Activated CD4-positive, alpha-beta T cell treated with anti-CD3 and anti-CD28 coated beads for 36 hours (primary cell): Measurements from ENCODE around the gene TYW1. TPM values are rescaled to one million over a fixed set of nuclear protein-coding genes. Genes with fewer than 3 reads are reported as not detected.
"Not testable (repeated sequence)": the region's sequence is repeated elsewhere in the genome, so short reads cannot be mapped to it uniquely, and the experiment has no call there.

Source experiments
- ATAC-seq: fragments of 200-7000 bp; cut with Tn5 transposase; one replicate; pipeline ENCODE4 v1.10.0; 2021; ENCODE audit warnings: mild to moderate bottlenecking, moderate library complexity
- CTCF ChIA-PET: fragments of 350-600 bp; sonication (Branson Sonifier 250); formaldehyde crosslinking; loops from one replicate; lab custom pipeline; 2021; ENCODE audit warnings: antibody characterized with exemption; lab: Charles Lee
- POLR2A ChIA-PET: fragments of 350-600 bp; sonication (Branson Sonifier 250); formaldehyde crosslinking; loops from one replicate; lab custom pipeline; 2021; ENCODE audit warnings: antibody characterized with exemption, inconsistent platforms; lab: Charles Lee
- DNase-seq: peaks from one replicate; pipeline ENCODE4 v3.0.0-alpha.2; 2020
- H3K27ac Mint-ChIP-seq: one replicate; pipeline ENCODE4 v1.8.0; 2021; ENCODE audit warnings: mixed read lengths
- H3K27me3 Mint-ChIP-seq: one replicate; pipeline ENCODE4 v1.8.0; 2021; ENCODE audit warnings: mixed read lengths
- H3K36me3 Mint-ChIP-seq: one replicate; pipeline ENCODE4 v1.8.0; 2021; ENCODE audit warnings: low read depth, mixed read lengths
- H3K4me1 Mint-ChIP-seq: one replicate; pipeline ENCODE4 v1.8.0; 2021; ENCODE audit warnings: mixed read lengths
- H3K4me3 Mint-ChIP-seq: one replicate; pipeline ENCODE4 v1.8.0; 2021; ENCODE audit warnings: mild to moderate bottlenecking, moderate library complexity, mixed read lengths
- H3K9me3 Mint-ChIP-seq: one replicate; pipeline ENCODE4 v1.8.0; 2021; ENCODE audit warnings: low read depth, mixed read lengths
- intact Hi-C, 2 experiments: fragments of 100-400 bp; cut with DNase I in 1 of 2; cut with micrococcal nuclease in 1 of 2; formaldehyde crosslinking; loops; one replicate each; pipeline versions ENCODE4 v1.14.2 to v1.15.1; 2022 to 2024; cut with DNase I, micrococcal nuclease
- total RNA-seq, 2 experiments: library from RNA; stranded (reverse); gene quantifications; one replicate each; pipeline ENCODE4 v1.2.3, GENCODE V29; 2021

Gene TYW1
- total RNA-seq, 2 experiments from 2014 or later: 13.1 to 14.7 TPM

- H3K27me3 Mint-ChIP-seq, H3K9me3 Mint-ChIP-seq, H3K36me3 Mint-ChIP-seq, H3K4me3 Mint-ChIP-seq, H3K27ac Mint-ChIP-seq, CTCF ChIA-PET, DNase-seq, ATAC-seq: not testable (repeated sequence)
- intact Hi-C loops: loop anchor here in 1 of 2 experiments (1.0 to 10.0 kb wide), 2 partner anchors 166 to 251 kb away; no protein-coding TSS in a partner anchor
- H3K4me1 Mint-ChIP-seq: peaks cover 21% of the 10 kb centered on the region
- POLR2A ChIA-PET: interaction anchor here (0.7 kb wide), 1 partner anchor 184 kb away, joined by 3 read pairs; no protein-coding TSS in a partner anchor
Observed at GRCh38 chr7:67135617-67136486, 139.2 kb downstream of the TYW1 start.

GRCh38 chr7:67137489-67137888 lies 140.9 kb downstream of the TYW1 start:
- POLR2A ChIA-PET, H3K9me3 Mint-ChIP-seq, H3K27me3 Mint-ChIP-seq, H3K27ac Mint-ChIP-seq, H3K4me3 Mint-ChIP-seq, H3K36me3 Mint-ChIP-seq, DNase-seq, CTCF ChIA-PET, ATAC-seq: not testable (repeated sequence)
- H3K4me1 Mint-ChIP-seq: peaks cover 21% of the 10 kb centered on the region
- intact Hi-C loops: loop anchor here in 1 of 2 experiments (10.0 kb wide), 1 partner anchor 253 kb away; no protein-coding TSS in a partner anchor

GRCh38 chr7:67139876-67140275 lies 143.2 kb downstream of the TYW1 start:
- intact Hi-C loops: loop anchor here in 1 of 2 experiments (10.0 kb wide), 1 partner anchor 255 kb away; no protein-coding TSS in a partner anchor
- POLR2A ChIA-PET, H3K36me3 Mint-ChIP-seq, ATAC-seq, H3K4me3 Mint-ChIP-seq, DNase-seq, H3K9me3 Mint-ChIP-seq, H3K27ac Mint-ChIP-seq, H3K27me3 Mint-ChIP-seq, CTCF ChIA-PET: not testable (repeated sequence)
- H3K4me1 Mint-ChIP-seq: peaks cover 18% of the 10 kb centered on the region

DNA sequence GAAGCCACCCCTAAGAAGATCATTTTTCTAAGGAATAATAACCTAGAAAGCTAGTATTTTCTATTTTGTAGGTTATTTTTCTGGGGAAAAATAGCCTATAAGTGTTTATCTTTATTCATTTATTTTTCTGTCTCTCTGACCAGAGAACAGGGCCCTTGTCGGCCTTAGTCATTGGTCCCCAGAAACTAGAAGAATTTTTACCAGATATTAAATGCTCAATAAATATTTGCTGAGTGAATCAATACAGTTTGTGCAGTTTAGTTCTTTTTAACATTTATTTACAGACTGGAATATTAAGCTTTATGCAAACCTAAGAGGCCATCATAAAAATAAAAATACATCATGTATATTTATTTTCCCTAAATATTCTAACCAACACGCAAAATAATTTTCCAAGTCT lies 144.4 kb downstream of the TYW1 start:
- H3K36me3 Mint-ChIP-seq, H3K9me3 Mint-ChIP-seq, CTCF ChIA-PET, H3K4me3 Mint-ChIP-seq, intact Hi-C loops, DNase-seq, H3K27ac Mint-ChIP-seq, ATAC-seq, POLR2A ChIA-PET, H3K4me1 Mint-ChIP-seq, H3K27me3 Mint-ChIP-seq: not testable (repeated sequence)

- intact Hi-C loops, ATAC-seq, CTCF ChIA-PET, POLR2A ChIA-PET, H3K4me1 Mint-ChIP-seq, H3K27me3 Mint-ChIP-seq, H3K36me3 Mint-ChIP-seq, H3K27ac Mint-ChIP-seq, H3K9me3 Mint-ChIP-seq, DNase-seq, H3K4me3 Mint-ChIP-seq: not testable (repeated sequence)
Observed at GRCh38 chr7:67143091-67143786, 146.6 kb downstream of the TYW1 start.

DNA sequence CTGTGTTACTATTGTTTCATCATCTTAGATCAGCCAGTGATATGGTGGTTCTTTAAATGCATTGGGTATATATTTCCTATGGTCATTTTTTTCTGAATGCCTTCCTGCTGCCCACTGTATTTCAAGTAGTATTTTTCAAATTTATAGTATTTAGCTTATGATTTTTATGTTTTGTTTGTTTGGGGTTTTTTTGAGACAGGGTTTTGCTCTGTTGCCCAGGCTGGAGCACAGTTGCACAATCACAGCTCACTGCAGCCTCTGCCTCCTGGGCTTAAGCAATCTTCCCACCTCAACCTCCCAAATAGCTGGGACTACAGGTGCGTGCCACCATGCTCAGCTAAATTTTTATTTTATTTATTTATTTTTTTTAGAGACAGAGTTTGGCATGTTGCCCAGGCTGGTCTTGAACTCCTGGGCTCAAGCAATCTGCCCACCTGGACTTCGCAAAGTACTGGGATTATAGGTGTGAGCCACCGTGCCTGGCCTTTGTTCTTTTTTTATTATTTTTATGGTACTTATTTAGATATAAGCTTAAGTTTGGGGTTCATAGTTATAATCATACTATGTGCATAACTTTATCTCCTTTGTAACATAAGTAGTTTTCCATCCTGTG lies 149.1 kb downstream of the TYW1 start:
- H3K27ac Mint-ChIP-seq, DNase-seq, H3K4me1 Mint-ChIP-seq, H3K36me3 Mint-ChIP-seq, H3K9me3 Mint-ChIP-seq, POLR2A ChIA-PET, ATAC-seq, CTCF ChIA-PET, H3K4me3 Mint-ChIP-seq, intact Hi-C loops, H3K27me3 Mint-ChIP-seq: not testable (repeated sequence)

DNA sequence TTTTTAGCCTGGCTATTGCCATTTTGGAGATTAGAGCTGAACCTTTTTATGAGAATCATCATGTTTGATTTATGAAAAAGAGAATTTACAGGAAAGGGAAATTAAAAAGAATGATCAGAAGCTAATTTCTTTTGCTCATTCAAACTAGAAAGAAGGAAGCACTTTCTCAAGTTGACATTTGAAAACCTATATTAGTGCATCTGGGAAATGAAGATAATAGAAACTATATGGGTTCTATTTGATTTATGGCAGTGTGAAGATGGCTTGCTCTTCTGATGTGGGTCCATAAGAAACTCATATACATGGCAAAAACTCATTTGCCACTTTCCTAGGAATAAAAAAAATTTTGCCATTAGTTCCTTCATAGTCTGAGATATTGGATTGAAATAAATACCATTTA lies 152.5 kb downstream of the TYW1 start:
- H3K4me1 Mint-ChIP-seq, ATAC-seq, H3K27ac Mint-ChIP-seq, H3K4me3 Mint-ChIP-seq, intact Hi-C loops, POLR2A ChIA-PET, H3K27me3 Mint-ChIP-seq, H3K9me3 Mint-ChIP-seq, CTCF ChIA-PET, DNase-seq: not testable (repeated sequence)
- H3K36me3 Mint-ChIP-seq: peaks cover 19% of the 10 kb centered on the region

- H3K27ac Mint-ChIP-seq, H3K9me3 Mint-ChIP-seq, ATAC-seq, H3K4me3 Mint-ChIP-seq, POLR2A ChIA-PET, CTCF ChIA-PET, intact Hi-C loops, DNase-seq, H3K27me3 Mint-ChIP-seq, H3K4me1 Mint-ChIP-seq: not testable (repeated sequence)
- H3K36me3 Mint-ChIP-seq: peaks cover 29% of the 10 kb centered on the region
Observed at GRCh38 chr7:67154374-67154773, 157.7 kb downstream of the TYW1 start.

GRCh38 chr7:67156064-67156463 lies 159.4 kb downstream of the TYW1 start:
- H3K27ac Mint-ChIP-seq, POLR2A ChIA-PET, CTCF ChIA-PET, DNase-seq, intact Hi-C loops, H3K4me1 Mint-ChIP-seq, ATAC-seq, H3K27me3 Mint-ChIP-seq, H3K9me3 Mint-ChIP-seq, H3K4me3 Mint-ChIP-seq: not testable (repeated sequence)
- H3K36me3 Mint-ChIP-seq: peaks cover 29% of the 10 kb centered on the region

- H3K36me3 Mint-ChIP-seq, H3K9me3 Mint-ChIP-seq, CTCF ChIA-PET, POLR2A ChIA-PET, intact Hi-C loops, H3K27me3 Mint-ChIP-seq: not testable (repeated sequence)
- Mint-ChIP-seq H3K27ac (peak overlapping the region; percentile 72), H3K4me3 (peak overlapping the region; percentile 10), H3K4me1 (peaks cover 20% of the 10 kb centered on the region)
- peak; percentile 37 for DNase-seq
- ATAC-seq: peak; percentile 91
Observed at GRCh38 chr7:67163285-67163684, 166.7 kb downstream of the TYW1 start.

- DNase-seq, POLR2A ChIA-PET, ATAC-seq, CTCF ChIA-PET, intact Hi-C loops, H3K27me3 Mint-ChIP-seq, H3K36me3 Mint-ChIP-seq, H3K9me3 Mint-ChIP-seq: not testable (repeated sequence)
- Mint-ChIP-seq H3K27ac (peak overlapping the region; percentile 84), H3K4me3 (peak overlapping the region; percentile 25), H3K4me1 (peaks cover 11% of the 10 kb centered on the region)
Observed at GRCh38 chr7:67171151-67171550, 174.5 kb downstream of the TYW1 start.
